Astrocyte (in vitro differentiated cells and primary cell): ENCODE measurements around the gene MUS81.

Experiments
- CTCF ChIP-seq: IDR thresholded peaks from 2 replicates; pipeline ENCODE4 v1.5.1; 2011; ENCODE audit warnings: low read depth, mild to moderate bottlenecking, inconsistent platforms, low read length, moderate library complexity; ENCODE audit not compliant: insufficient read depth
- EZH2 ChIP-seq: IDR thresholded peaks from 2 replicates; pipeline ENCODE4 v1.6.1; 2012; ENCODE audit warnings: mild to moderate bottlenecking, low read length, inconsistent platforms; ENCODE audit not compliant: insufficient read depth

GRCh38 chr11:65861165-65861505 lies 902 bp downstream of the MUS81 start:
- TF ChIP-seq CTCF (no peak), EZH2 (no peak)
